HepG2 (cell line): ENCODE data around the gene AUP1. TPM values are rescaled to one million over a fixed set of nuclear protein-coding genes. Genes with fewer than 3 reads are reported as not detected.

ENCODE experiments used
- ARID4A ChIP-seq: sonication (generic); formaldehyde crosslinking; IDR thresholded peaks from 2 replicates; pipeline ENCODE4 v1.5.0; 2020; ENCODE audit warnings: mild to moderate bottlenecking, missing genetic modification reagents, borderline replicate concordance
- BHLHE40 ChIP-seq: IDR thresholded peaks from 2 replicates; pipeline ENCODE4 v1.6.1; 2011; ENCODE audit warnings: low read length, improper control_type of control experiment
- ELK4 ChIP-seq: sonication (generic); formaldehyde crosslinking; IDR thresholded peaks from 2 replicates; pipeline ENCODE4 v1.9.0; 2021; ENCODE audit warnings: missing genetic modification reagents, borderline replicate concordance
- FOXK2 ChIP-seq: fragments of 450-650 bp; IDR thresholded peaks from 2 replicates; pipeline ENCODE4 v1.6.1; 2016
- FOXO4 ChIP-seq: sonication (generic); formaldehyde crosslinking; conservative IDR thresholded peaks from 2 replicates; pipeline ENCODE4 v1.8.1; 2023; ENCODE audit warnings: missing genetic modification reagents
- GABPB1 ChIP-seq: IDR thresholded peaks from 2 replicates; pipeline ENCODE4 v1.6.1; 2016; ENCODE audit warnings: mild to moderate bottlenecking, missing genetic modification reagents, moderate library complexity, missing compliant biosample characterization
- HIVEP1 ChIP-seq: sonication (generic); formaldehyde crosslinking; IDR thresholded peaks from 2 replicates; pipeline ENCODE4 v1.4.0; 2020; ENCODE audit warnings: mild to moderate bottlenecking, missing genetic modification reagents
- KDM2A ChIP-seq: sonication (generic); formaldehyde crosslinking; IDR thresholded peaks from 2 replicates; pipeline ENCODE4 v1.4.0; 2020; ENCODE audit warnings: low read depth, missing genetic modification reagents, borderline replicate concordance
- MXD4 ChIP-seq: IDR thresholded peaks from 2 replicates; pipeline ENCODE4 v1.6.1; 2016; ENCODE audit warnings: mild to moderate bottlenecking, missing biosample characterization, missing genetic modification reagents
- NCOA1 ChIP-seq: sonication (generic); formaldehyde crosslinking; IDR thresholded peaks from 2 replicates; pipeline ENCODE4 v1.9.0; 2021; ENCODE audit warnings: missing genetic modification reagents
- NR2C2 ChIP-seq: sonication (generic); formaldehyde crosslinking; IDR thresholded peaks from 2 replicates; pipeline ENCODE4 v1.4.0; 2020; ENCODE audit warnings: missing genetic modification reagents, mild to moderate bottlenecking, moderate library complexity, borderline replicate concordance
- RELA ChIP-seq: sonication (generic); formaldehyde crosslinking; IDR thresholded peaks from 2 replicates; pipeline ENCODE4 v1.4.0; 2020; ENCODE audit warnings: missing genetic modification reagents
- RFXANK ChIP-seq: IDR thresholded peaks from 2 replicates; pipeline ENCODE4 v1.6.1; 2016
- ZNF280B ChIP-seq: sonication (generic); formaldehyde crosslinking; IDR thresholded peaks from 2 replicates; pipeline ENCODE4 v1.5.0; 2020; ENCODE audit warnings: missing genetic modification reagents, mild to moderate bottlenecking, borderline replicate concordance
- ZNF329 ChIP-seq: sonication (generic); formaldehyde crosslinking; IDR thresholded peaks from 2 replicates; pipeline ENCODE4 v1.9.0; 2021; ENCODE audit warnings: low read depth, mild to moderate bottlenecking, missing genetic modification reagents
- ZNF354B ChIP-seq: sonication (generic); formaldehyde crosslinking; IDR thresholded peaks from 2 replicates; pipeline ENCODE4 v1.8.0; 2022; ENCODE audit warnings: mild to moderate bottlenecking, missing genetic modification reagents
- ZNF446 ChIP-seq: sonication (generic); formaldehyde crosslinking; IDR thresholded peaks from 2 replicates; pipeline ENCODE4 v1.5.0; 2020; ENCODE audit warnings: mild to moderate bottlenecking, missing genetic modification reagents
- ZSCAN9 ChIP-seq: IDR thresholded peaks from 2 replicates; pipeline ENCODE4 v1.6.1; 2016; ENCODE audit warnings: borderline replicate concordance
- polyA plus RNA-seq, 8 experiments: library from polyadenylated mRNA; depleted of rRNA in 3 of 8; stranded (reverse) in 7 of 8; unstranded in 1 of 8; fragments of >200 nt; fragmentation: Illumina TruSeq in 4 of 8; extraction: Trizol in 4 of 8; gene quantifications; 2 replicates each; pipeline versions ENCODE4 v1.2.1 to v1.2.3, GENCODE V29; 2011 to 2016; ENCODE audit warnings: low read depth in 4 of 8, missing spikeins in 1 of 8, mixed read lengths in 1 of 8; ENCODE audit not compliant: insufficient read depth in 1 of 8
- total RNA-seq, 5 experiments: library from RNA; depleted of rRNA; stranded (reverse); fragments of >200 nt; fragmentation: Illumina TruSeq; extraction: Trizol; gene quantifications; 2 replicates each; pipeline ENCODE4 v1.2.3, GENCODE V29; 2016; ENCODE audit warnings: low read depth in 1 of 5

Gene AUP1
- total and polyA plus RNA-seq, 2 of the 13 experiments (the other 11 are each of a cell fraction or from before 2014, with no cell fraction given), result 174 to 267 TPM

- TF ChIP-seq ZNF280B (CRISPR knock-in tag), result no peak
- no peak for TF ChIP-seq NR2C2
- 0 out of 2 replicates have a peak, but pooled peaks have one; percentile 41 for TF ChIP-seq HIVEP1 (CRISPR knock-in tag)
- no peak for TF ChIP-seq ZNF446 (CRISPR knock-in tag)
- no peak for TF ChIP-seq ZSCAN9 (CRISPR knock-in tag)
- 0 out of 2 replicates have a peak, but pooled peaks have one; percentile 37 for TF ChIP-seq ZNF329 (CRISPR knock-in tag)
- TF ChIP-seq NCOA1 (CRISPR knock-in tag), result no peak
- TF ChIP-seq ELK4 (CRISPR knock-in tag), result no peak
- TF ChIP-seq GABPB1 (CRISPR knock-in tag), result no peak
- no peak for TF ChIP-seq MXD4 (CRISPR knock-in tag)
- no peak for TF ChIP-seq RELA
- no peak for TF ChIP-seq ZNF354B (CRISPR knock-in tag)
- no peak for TF ChIP-seq BHLHE40
- TF ChIP-seq FOXK2, result no peak
- TF ChIP-seq ARID4A, result no peak
- 0 out of 2 replicates have a peak, but pooled peaks have one; percentile 84 for TF ChIP-seq FOXO4
- no peak for TF ChIP-seq KDM2A
- TF ChIP-seq RFXANK (CRISPR knock-in tag), result no peak
These were observed 18.9 kb upstream of the AUP1 start (continued) for GRCh38 chr2:74548285-74548899.
